Measurements from ENCODE around the gene NIN. TPM values are rescaled to one million over a fixed set of nuclear protein-coding genes. Genes with fewer than 3 reads are reported as not detected.

The NIN gene
- total and polyA plus RNA-seq, 11 donors: 11.7 to 48.3 (median 25.0) TPM

DNA sequence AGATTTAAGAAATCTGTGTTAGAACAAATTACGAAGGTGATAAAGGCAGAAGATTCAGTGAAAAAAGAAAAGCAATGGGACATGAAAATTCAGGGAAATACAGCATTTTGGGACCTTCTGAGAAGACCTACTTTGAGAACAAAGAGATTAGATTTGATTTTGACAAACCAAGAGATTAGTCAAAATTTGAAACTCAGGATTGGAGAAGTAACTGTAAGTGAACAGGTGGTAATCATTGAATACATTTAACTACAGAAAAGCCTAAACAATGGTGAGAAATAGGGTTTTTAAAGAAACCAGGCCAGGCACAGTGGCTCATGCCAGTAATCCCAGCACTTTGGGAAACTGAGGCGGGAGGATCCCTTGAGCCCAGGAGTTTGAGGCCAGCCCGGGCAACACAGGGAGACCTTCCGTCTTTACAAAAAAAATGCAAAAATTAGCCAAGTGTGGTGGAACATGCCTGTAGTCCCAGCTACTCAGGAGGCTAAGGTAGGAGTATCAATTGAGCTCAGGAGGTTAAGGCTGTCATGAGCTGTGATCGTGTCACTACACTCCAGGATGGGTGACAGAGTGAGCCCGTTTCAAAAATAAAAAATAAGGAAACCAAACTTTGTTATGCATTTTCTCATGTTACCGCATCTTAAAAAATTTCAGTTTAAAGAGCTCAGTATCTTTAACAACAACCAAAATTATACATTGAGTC, 154.0 kb downstream of the NIN start:
- Histone ChIP-seq H3K9me3 (no peaks in the 10 kb centered on the region), H3K27ac (peak overlapping the region in 9 of 12 donors; percentile 1 to 69 (median 32)), H3K4me3 (peak overlapping the region in 2 of 12 donors; percentile 7 to 20), H3K36me3 (no peaks in the 10 kb centered on the region), H3K4me1 (peaks cover 0 to 27% (median 10%) of the 10 kb centered on the region in 12 donors), H3K27me3 (no peaks in the 10 kb centered on the region)
- intact Hi-C loops (cut with DNase I): no loop called here
- WGBS, 4 donors: 77 to 81% (median 80%) methylated on average over 7 of the region's 7 CpGs
- DNase-seq (no peak), ATAC-seq (no peak)
- TF ChIP-seq, protein P1, sequence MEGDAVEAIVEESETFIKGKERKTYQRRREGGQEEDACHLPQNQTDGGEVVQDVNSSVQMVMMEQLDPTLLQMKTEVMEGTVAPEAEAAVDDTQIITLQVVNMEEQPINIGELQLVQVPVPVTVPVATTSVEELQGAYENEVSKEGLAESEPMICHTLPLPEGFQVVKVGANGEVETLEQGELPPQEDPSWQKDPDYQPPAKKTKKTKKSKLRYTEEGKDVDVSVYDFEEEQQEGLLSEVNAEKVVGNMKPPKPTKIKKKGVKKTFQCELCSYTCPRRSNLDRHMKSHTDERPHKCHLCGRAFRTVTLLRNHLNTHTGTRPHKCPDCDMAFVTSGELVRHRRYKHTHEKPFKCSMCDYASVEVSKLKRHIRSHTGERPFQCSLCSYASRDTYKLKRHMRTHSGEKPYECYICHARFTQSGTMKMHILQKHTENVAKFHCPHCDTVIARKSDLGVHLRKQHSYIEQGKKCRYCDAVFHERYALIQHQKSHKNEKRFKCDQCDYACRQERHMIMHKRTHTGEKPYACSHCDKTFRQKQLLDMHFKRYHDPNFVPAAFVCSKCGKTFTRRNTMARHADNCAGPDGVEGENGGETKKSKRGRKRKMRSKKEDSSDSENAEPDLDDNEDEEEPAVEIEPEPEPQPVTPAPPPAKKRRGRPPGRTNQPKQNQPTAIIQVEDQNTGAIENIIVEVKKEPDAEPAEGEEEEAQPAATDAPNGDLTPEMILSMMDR (IDR thresholded peaks at IDR 0.05): no peak
- TF ChIP-seq POLR2A (IDR thresholded peaks at IDR 0.05): no peak

DNA sequence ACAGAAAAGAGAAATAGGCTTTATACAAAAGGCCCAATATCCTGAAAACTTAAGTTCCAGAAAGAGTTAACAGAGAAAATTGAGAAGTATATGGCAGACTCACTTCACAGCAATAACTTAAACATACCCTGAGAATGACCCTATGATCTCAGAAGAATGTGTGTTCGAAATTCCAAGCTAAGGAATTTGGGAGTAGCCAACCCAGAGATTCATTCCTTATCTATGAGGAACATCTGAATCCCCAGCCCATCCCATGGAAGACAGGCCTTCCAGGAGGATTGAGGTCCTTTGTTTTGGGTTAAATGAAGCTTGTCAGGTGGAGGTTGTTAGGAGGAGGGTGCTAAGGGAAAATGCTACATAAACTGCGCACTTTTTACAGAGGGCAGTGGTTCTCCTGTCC, 155.4 kb downstream of the NIN start:
- TF ChIP-seq, protein P1 (IDR thresholded peaks at IDR 0.05): no peak
- no peak for TF ChIP-seq POLR2A (IDR thresholded peaks at IDR 0.05)
- Histone ChIP-seq H3K27ac (no peak overlapping the region), H3K9me3 (no peaks in the 10 kb centered on the region), H3K4me3 (no peak overlapping the region), H3K4me1 (peaks cover 0 to 27% (median 10%) of the 10 kb centered on the region in 12 donors), H3K27me3 (no peaks in the 10 kb centered on the region), H3K36me3 (no peaks in the 10 kb centered on the region)
- no peak for DNase-seq
- intact Hi-C loops (cut with DNase I): no loop called here
- ATAC-seq: no peak
- 76 to 87% (median 80%) methylated on average over 2 of the region's 2 CpGs for WGBS, 4 donors

DNA sequence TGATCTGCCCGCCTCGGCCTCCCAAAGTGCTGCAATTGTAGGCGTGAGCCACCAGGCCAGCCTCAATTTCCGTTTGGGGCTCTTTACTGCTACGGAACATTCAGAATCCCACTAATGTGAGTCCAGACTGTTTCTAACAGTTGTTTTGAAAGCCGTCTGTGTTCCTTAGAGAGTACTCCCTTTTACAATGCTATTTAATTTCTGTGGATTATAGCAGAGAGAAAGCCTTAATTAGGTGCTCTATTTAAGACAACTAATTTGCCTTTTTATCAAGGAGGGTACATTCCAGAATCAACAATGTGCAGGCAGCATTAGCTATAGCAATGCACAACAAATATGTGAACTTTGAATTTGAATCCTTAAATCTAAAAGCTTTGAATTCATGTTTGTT, 160.1 kb downstream of the NIN start:
- Histone ChIP-seq H3K27ac (no peak overlapping the region), H3K4me3 (no peak overlapping the region), H3K9me3 (no peaks in the 10 kb centered on the region), H3K36me3 (no peaks in the 10 kb centered on the region), H3K4me1 (peaks cover 0 to 25% (median 12%) of the 10 kb centered on the region in 12 donors), H3K27me3 (no peaks in the 10 kb centered on the region)
- intact Hi-C loops (cut with DNase I): no loop called here
- TF ChIP-seq POLR2A (IDR thresholded peaks at IDR 0.05): no peak
- TF ChIP-seq, protein P1 (IDR thresholded peaks at IDR 0.05): no peak
- WGBS, 4 donors: 95 to 96% (median 96%) methylated on average over 6 of the region's 6 CpGs
- no peak for DNase-seq
- ATAC-seq: no peak

DNA sequence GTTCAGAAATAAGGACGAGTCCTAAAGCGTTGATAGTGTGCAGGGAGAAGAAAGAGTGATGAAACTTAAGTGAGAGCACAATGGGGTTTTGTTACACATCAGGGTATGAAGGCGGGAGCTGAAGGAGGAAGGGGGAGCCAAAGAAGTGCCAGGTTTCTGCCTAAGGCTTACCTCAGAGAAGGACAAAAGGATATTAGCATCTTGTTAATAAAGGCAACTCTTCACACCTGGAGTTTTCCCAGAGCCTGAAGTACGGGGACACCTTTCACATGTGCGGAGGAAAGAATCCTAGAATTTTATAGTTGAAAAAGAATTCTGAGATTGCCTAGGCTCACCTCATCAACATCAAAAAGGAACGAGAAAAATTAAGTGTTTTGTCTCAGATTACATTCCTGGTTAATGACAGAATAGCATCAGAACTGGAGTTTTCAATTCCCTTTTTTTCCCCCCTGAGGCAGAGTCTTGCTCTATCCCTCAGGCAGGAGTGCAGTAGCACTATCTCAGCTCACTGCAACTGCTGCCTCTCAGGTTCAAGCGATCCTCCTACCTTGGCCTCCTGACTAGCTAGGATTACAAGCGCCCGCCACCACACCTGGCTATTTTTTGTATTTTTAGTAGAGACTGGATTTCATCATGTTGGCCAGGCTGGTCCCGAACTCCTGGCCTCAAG, 160.6 kb downstream of the NIN start:
- no peak for ATAC-seq
- Histone ChIP-seq H3K27me3 (no peaks in the 10 kb centered on the region), H3K9me3 (no peaks in the 10 kb centered on the region), H3K36me3 (no peaks in the 10 kb centered on the region), H3K4me1 (peaks cover 0 to 30% (median 17%) of the 10 kb centered on the region in 12 donors), H3K4me3 (no peak overlapping the region), H3K27ac (no peak overlapping the region)
- TF ChIP-seq POLR2A (IDR thresholded peaks at IDR 0.05): no peak
- TF ChIP-seq, protein P1 (IDR thresholded peaks at IDR 0.05): no peak
- intact Hi-C loops (cut with DNase I): no loop called here
- WGBS, 4 donors: 85 to 91% (median 90%) methylated on average over 10 of the region's 10 CpGs
- no peak for DNase-seq
